HL-60/S4 (cell line): ENCODE measurements around the gene SMC6.

ENCODE experiments used
- in situ Hi-C: fragments of 300-500 bp; cut with MboI; formaldehyde crosslinking; loops from 2 replicates; pipeline ENCODE4 v1.14.3; 2022; ENCODE audit warnings: low sequenced_read_pairs

SMC6 gene

GRCh38 chr2:17763641-17764333 lies 10.2 kb upstream of the SMC6 start:
- in situ Hi-C loops = no loop called here

GRCh38 chr2:17762451-17762850 lies 8.8 kb upstream of the SMC6 start:
- in situ Hi-C loops = no loop called here

GRCh38 chr2:17759805-17760204 lies 6.2 kb upstream of the SMC6 start:
- in situ Hi-C loops = no loop called here

GRCh38 chr2:17758118-17758517 lies 4.5 kb upstream of the SMC6 start:
- in situ Hi-C loops = no loop called here

- in situ Hi-C loops = no loop called here
Measured at GRCh38 chr2:17757321-17757720, 3.7 kb upstream of the SMC6 start.

GRCh38 chr2:17756668-17757067 lies 3.1 kb upstream of the SMC6 start:
- in situ Hi-C loops = no loop called here

GRCh38 chr2:17754773-17755425 lies 1.3 kb upstream of the SMC6 start:
- in situ Hi-C loops = no loop called here

GRCh38 chr2:17752892-17753802 lies 463 bp downstream of the SMC6 start:
- in situ Hi-C loops = no loop called here

GRCh38 chr2:17752246-17752645 lies 1.4 kb downstream of the SMC6 start:
- in situ Hi-C loops = no loop called here

- in situ Hi-C loops = no loop called here
Measured at GRCh38 chr2:17749753-17750438, 3.7 kb downstream of the SMC6 start.

GRCh38 chr2:17748745-17749144 lies 4.9 kb downstream of the SMC6 start:
- in situ Hi-C loops = no loop called here

GRCh38 chr2:17747684-17748452 lies 5.7 kb downstream of the SMC6 start:
- in situ Hi-C loops = no loop called here

GRCh38 chr2:17740203-17740602 lies 13.4 kb downstream of the SMC6 start:
- in situ Hi-C loops = no loop called here

- in situ Hi-C loops = no loop called here
Measured at GRCh38 chr2:17736989-17737388, 16.6 kb downstream of the SMC6 start.

- in situ Hi-C loops = no loop called here
Measured at GRCh38 chr2:17735864-17736263, 17.7 kb downstream of the SMC6 start.

GRCh38 chr2:17733599-17733998 lies 20.0 kb downstream of the SMC6 start:
- in situ Hi-C loops = no loop called here

GRCh38 chr2:17729880-17730279 lies 23.7 kb downstream of the SMC6 start:
- in situ Hi-C loops = no loop called here

GRCh38 chr2:17728210-17728609 lies 25.4 kb downstream of the SMC6 start:
- in situ Hi-C loops = no loop called here

- in situ Hi-C loops = no loop called here
Measured at GRCh38 chr2:17719562-17720371, 33.8 kb downstream of the SMC6 start.

- in situ Hi-C loops = no loop called here
Measured at GRCh38 chr2:17718689-17719088, 34.9 kb downstream of the SMC6 start.
